Left renal pelvis (tissue), 4 donors: ENCODE measurements around the gene HRH2. TPM values are rescaled to one million over a fixed set of nuclear protein-coding genes. Genes with fewer than 3 reads are reported as not detected.
"Not testable (repeated sequence)": the region's sequence is repeated elsewhere in the genome, so short reads cannot be mapped to it uniquely, and the experiment has no call there.

ENCODE experiments used
- DNase-seq, 4 donors: peaks; one replicate each; pipeline ENCODE4 v3.0.0-alpha.2; 2013; ENCODE audit warnings: low read depth in 4 of 4, low spot score in 3 of 4
- polyA plus RNA-seq, 4 donors: library from polyadenylated mRNA; unstranded; fragments of 120-200 nt; gene quantifications; one replicate each; pipeline ENCODE4 v1.2.1, GENCODE V29; 2013; ENCODE audit not compliant: insufficient read length in 4 of 4

Gene HRH2
- polyA plus RNA-seq, 4 donors: 0.89 to 3.6 (median 3.0) TPM

- no peak for DNase-seq
Measured at GRCh38 chr5:175735701-175736100, 77.8 kb downstream of the HRH2 start.

- no peak for DNase-seq
Measured at GRCh38 chr5:175736652-175737051, 78.8 kb downstream of the HRH2 start.

DNA sequence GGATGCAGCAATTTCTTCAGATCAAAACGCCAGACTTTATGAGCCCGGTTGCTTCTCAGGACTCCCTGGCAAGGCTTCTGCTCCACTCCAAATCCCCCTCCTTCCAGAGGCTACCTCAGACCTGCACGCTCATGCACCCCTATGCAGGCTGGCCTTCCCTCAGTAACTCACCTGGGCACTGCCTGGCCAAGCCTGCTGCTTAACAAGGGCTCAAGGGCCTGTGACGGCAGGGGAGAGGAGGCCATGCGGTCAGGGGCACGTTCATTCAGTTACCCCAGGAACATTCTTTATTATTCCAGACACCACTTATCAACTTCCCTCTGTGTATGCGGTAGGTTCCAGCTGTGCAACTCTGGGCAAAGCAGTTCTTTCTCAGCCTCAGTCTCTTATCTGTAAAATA is 79.6 kb downstream of the HRH2 start:
- DNase-seq: no peak

- no peak for DNase-seq
Measured at GRCh38 chr5:175738126-175738525, 80.3 kb downstream of the HRH2 start.

DNA sequence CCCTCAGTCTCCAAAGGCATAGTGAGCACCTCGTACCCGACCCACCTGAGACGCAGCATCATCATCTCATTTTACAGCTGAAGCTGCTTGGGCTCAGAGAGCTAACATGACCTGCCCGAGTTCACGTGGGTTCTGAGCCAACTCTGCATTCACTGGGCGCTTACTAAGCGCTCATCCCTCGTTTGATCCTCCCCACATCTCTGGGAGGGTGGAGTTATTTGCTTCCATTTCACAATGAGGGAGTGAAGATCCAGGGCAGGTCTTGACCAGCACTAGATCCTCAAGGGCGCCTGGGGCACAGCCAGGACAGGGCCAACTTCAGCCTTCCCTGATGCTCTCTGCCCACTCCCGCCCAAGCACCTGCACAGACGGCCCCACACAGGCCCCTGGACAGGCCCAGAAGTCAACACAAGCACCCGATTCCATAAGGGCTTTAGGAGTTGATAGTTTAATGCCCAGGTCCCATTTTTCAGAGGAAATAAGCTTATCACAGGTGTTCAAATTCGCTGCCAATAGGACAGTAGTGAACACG is 80.8 kb downstream of the HRH2 start:
- DNase-seq: no peak

DNA sequence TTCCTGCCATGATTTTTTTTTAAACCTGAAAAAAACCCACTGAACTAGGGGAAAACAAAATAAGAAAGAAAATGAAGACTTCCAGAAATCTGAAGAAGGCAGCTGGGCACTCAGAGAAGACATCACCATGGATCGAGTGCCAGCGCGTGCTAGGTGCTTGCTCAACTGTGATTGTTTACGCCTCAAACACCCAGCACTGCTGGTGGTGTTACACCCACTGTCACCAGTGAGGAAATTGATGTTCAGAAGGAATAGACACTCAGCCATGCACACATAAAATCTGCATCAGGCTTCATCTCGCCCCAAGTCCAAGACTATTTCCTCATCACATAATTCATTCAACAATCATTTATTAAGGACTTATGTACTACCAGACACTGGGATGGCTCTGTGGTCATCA is 82.1 kb downstream of the HRH2 start:
- no peak for DNase-seq

GRCh38 chr5:175741556-175741955 is 83.7 kb downstream of the HRH2 start:
- DNase-seq: no peak

GRCh38 chr5:175742290-175742994 is 84.6 kb downstream of the HRH2 start:
- DNase-seq: no peak

- DNase-seq: peak in 3 of 4 donors; percentile 12 to 36 (median 36)
Measured at GRCh38 chr5:175743676-175744210, 85.9 kb downstream of the HRH2 start.

GRCh38 chr5:175745210-175745609 is 87.3 kb downstream of the HRH2 start:
- no peak for DNase-seq

- DNase-seq: no peak
Measured at GRCh38 chr5:175746851-175747250, 89.0 kb downstream of the HRH2 start.

GRCh38 chr5:175747539-175748060 is 89.7 kb downstream of the HRH2 start:
- no peak for DNase-seq

DNA sequence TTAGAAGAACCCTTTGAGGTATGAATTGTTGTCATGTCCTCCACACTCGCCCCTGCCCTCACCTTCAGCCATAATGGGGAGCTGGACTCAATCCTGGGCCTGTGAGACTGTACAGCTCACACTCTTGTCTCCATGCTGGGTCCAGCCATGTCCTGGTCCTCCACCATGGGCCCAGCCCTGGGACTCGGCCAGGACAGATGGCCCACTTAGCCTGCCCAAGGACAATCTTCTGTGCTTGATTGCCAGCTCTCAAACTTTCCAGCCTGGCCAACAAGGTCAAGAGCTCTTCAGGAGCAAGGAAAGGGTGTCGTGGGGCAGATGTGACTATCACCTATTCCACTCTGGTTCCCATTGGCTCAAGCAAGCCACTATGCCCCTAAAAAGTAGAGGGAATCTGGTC is 90.8 kb downstream of the HRH2 start:
- no peak for DNase-seq

DNA sequence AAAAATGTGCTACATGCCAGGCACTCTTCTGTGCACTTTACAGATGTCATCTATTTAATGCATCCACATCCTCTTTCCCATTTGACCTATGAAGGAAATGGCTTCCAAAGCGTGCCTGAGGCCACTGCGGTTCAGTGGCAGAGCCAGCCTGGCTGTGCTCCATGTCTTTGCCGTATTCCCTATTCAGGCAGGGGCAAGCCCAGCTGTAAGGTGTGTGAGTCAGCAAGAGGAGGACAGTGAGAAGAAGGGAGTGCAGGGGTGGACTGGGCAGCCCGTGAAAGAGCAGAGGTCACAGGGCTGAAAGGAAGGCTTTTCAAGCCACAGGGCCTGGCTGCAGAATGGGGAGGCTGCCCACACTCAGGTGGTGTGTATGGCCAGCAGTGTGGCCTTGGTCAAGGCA is 91.7 kb downstream of the HRH2 start:
- no peak for DNase-seq

GRCh38 chr5:175750511-175750931 is 92.7 kb downstream of the HRH2 start:
- DNase-seq: no peak

DNA sequence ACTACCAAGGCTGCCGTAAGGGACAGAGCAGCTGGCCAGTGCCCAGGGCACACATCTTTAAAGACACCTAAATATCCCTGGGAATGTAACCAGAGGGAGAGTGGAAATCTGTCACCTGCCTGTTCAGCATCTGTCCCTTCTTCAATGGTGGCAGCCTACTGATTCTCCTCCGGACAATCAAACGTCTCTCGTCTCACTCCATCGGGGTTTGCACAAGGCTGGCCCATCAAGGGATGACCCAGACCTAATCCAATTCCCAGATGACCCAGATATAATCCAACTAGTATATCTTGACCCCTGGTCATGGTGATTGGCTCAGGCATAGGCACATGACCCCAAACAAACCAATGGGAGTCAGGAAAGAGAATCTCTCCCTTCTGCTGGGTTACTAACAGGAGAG is 93.5 kb downstream of the HRH2 start:
- no peak for DNase-seq

DNA sequence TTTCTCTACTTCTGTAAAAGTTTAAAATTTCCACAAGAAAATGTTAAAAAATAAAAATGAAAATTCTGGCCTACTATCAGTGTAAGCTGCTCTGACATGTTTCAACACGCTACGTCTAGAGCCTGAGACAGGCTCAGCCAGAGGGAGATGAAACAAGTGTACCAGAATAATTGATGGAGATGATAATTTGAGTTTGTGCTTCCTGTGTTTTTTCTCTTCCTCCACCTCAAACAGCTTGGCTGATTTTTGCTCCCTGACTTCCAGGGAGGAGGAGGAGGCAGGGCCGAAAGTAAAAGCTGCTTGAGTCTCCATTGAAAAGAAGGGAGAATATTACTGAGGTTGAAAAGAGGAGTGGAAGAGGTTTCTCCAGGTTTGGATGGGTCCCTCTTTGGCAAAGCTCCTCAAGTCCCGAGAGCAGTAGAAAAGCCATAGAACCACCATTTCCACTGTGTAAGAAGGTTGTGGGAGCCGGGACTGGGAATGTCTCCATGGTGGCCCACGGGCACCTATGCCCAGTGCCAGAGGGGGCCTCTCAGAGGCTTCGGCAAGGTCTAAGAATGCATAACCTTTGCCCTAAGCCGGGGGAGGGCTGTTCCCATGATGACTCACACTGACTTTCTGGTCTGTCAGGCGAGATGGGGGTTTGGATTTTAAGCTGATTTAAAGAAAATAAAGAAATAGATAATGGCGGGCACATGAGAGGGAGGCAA is 95.1 kb downstream of the HRH2 start:
- no peak for DNase-seq

- DNase-seq: no peak
Measured at GRCh38 chr5:175753536-175754402, 95.9 kb downstream of the HRH2 start.

DNA sequence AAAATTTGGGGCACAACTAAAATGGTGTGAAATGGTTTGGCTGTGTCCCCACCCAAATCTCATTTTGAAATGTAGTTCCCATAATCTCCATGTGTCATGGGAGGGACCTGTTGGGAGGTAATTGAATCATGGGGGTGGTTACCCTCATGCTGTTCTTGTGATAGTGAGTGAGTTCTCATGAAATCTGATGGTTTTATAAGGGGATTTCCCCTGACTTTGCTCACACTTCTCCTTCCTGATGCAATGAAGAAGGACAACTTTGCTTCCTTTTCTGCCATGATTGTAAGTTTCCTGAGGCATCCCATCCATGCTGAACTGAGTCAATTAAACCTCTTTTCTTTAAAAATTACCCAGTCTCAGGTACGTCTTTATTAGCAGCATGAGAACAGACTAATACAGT is 102.1 kb downstream of the HRH2 start:
- not testable (repeated sequence) for DNase-seq
